HG03196 (cell line): ENCODE results near the gene LGSN.
"Not testable (repeated sequence)": the region's sequence is repeated elsewhere in the genome, so short reads cannot be mapped to it uniquely, and the experiment has no call there.

Experiments
- ATAC-seq: cut with Tn5 transposase; IDR thresholded peaks from one replicate; pipeline ENCODE4 v1.9.1; 2021; ENCODE audit not compliant: unreplicated experiment

LGSN gene

GRCh38 chr6:63245420-63245819 is 74.4 kb downstream of the LGSN start:
- ATAC-seq, result no peak

GRCh38 chr6:63236398-63236817 is 83.4 kb downstream of the LGSN start:
- ATAC-seq, result no peak

GRCh38 chr6:63230511-63230910 is 89.3 kb downstream of the LGSN start:
- not testable (repeated sequence) for ATAC-seq

GRCh38 chr6:63230027-63230426 is 89.8 kb downstream of the LGSN start:
- not testable (repeated sequence) for ATAC-seq

- not testable (repeated sequence) for ATAC-seq
These were observed 91.6 kb downstream of the LGSN start for GRCh38 chr6:63227928-63228894.

- ATAC-seq, result not testable (repeated sequence)
These were observed 93.8 kb downstream of the LGSN start for GRCh38 chr6:63225987-63226386.
